GM12878 (cell line): Measurements from ENCODE around the gene CCDC39. TPM values are rescaled to one million over a fixed set of nuclear protein-coding genes. Genes with fewer than 3 reads are reported as not detected.

ENCODE experiments used
- ATAC-seq: fragments of 200-7000 bp; cut with Tn5 transposase; 3 replicates; pipeline ENCODE4 v1.9.1; 2020; ENCODE audit warnings: mild to moderate bottlenecking, moderate library complexity
- BruUV-seq: library from RNA; stranded (reverse); fragments of 400-500 nt; replicated peaks from 2 replicates; lab custom pipeline; 2021; lab: Mats Ljungman, UMichigan
- CTCF ChIA-PET: fragments of 300-600 bp; sonication (Branson Sonifier 250); formaldehyde crosslinking; extraction: SDS; loops from one replicate; lab custom pipeline; 2021; ENCODE audit warnings: inconsistent platforms; lab: Yijun Ruan, JAX
- POLR2A ChIA-PET: fragments of 350-600 bp; formaldehyde crosslinking; extraction: SDS; loops from one replicate; lab custom pipeline; 2021; ENCODE audit warnings: inconsistent platforms; lab: Charles Lee
- RAD21 ChIA-PET: fragments of 300-600 bp; sonication (Branson Sonifier 250); formaldehyde crosslinking; loops from one replicate; lab custom pipeline; 2023; ENCODE audit warnings: antibody characterized with exemption; ENCODE audit not compliant: unreplicated experiment; lab: Charles Lee
- SMC1A ChIA-PET: fragments of 300-600 bp; sonication (Branson Sonifier 250); formaldehyde crosslinking; loops from one replicate; lab custom pipeline; 2023; ENCODE audit not compliant: unreplicated experiment, uncharacterized antibody; lab: Charles Lee
- DNase-seq: peaks from one replicate; pipeline ENCODE4 v3.0.0-alpha.2; 2011; ENCODE audit warnings: low read depth, low spot score
- FAIRE-seq: peaks from 3 replicates; lab custom pipeline; 2011; peaks lifted over from hg19 to GRCh38; lab: Jason Lieb, UNC
- H2AFZ ChIP-seq: 2 replicates; pipeline ENCODE4 v1.6.0; 2011; ENCODE audit warnings: low read depth, low read length, control low read depth; ENCODE audit not compliant: control insufficient read depth
- H3K27ac ChIP-seq: 2 replicates; pipeline ENCODE4 v1.5.1; 2011; ENCODE audit warnings: control low read depth; ENCODE audit not compliant: control insufficient read depth, insufficient read depth
- H3K27me3 ChIP-seq, 2 experiments: replicated peaks in 1 of 2; 2 replicates each; pipeline versions ENCODE4 v1.6.0 to v1.6.1; 2011; ENCODE audit warnings: low read length in 1 of 2; ENCODE audit not compliant: control insufficient read depth in 2 of 2, insufficient read depth in 2 of 2
- H3K36me3 ChIP-seq, 2 experiments: 2 replicates each; pipeline ENCODE4 v1.5.1; 2011; ENCODE audit warnings: low read length in 1 of 2; ENCODE audit not compliant: control insufficient read depth in 2 of 2, insufficient read depth in 2 of 2
- H3K4me1 ChIP-seq: 2 replicates; pipeline ENCODE4 v1.6.1; 2011; ENCODE audit warnings: mild to moderate bottlenecking, low read length, moderate library complexity, mixed read lengths; ENCODE audit not compliant: control insufficient read depth, insufficient read depth
- H3K4me2 ChIP-seq: 2 replicates; pipeline ENCODE4 v1.6.0; 2011; ENCODE audit warnings: control low read depth; ENCODE audit not compliant: control insufficient read depth, insufficient read depth
- H3K4me3 ChIP-seq: fragments of 200-600 bp; sonication (generic); 2 replicates; pipeline ENCODE4 v1.5.1; 2016
- H3K79me2 ChIP-seq: 2 replicates; pipeline ENCODE4 v1.6.0; 2011; ENCODE audit warnings: low read length; ENCODE audit not compliant: control insufficient read depth, insufficient read depth
- H3K9ac ChIP-seq: 2 replicates; pipeline ENCODE4 v1.8.0; 2011; ENCODE audit warnings: low read length, control low read depth, mixed read lengths; ENCODE audit not compliant: control insufficient read depth, insufficient read depth
- H3K9me3 ChIP-seq: replicated peaks from 3 replicates; pipeline ENCODE4 v1.5.1; 2011; ENCODE audit warnings: mild to moderate bottlenecking, low read length; ENCODE audit not compliant: control insufficient read depth, insufficient read depth
- H4K20me1 ChIP-seq: 2 replicates; pipeline ENCODE4 v1.6.0; 2011; ENCODE audit not compliant: control insufficient read depth, insufficient read depth
- EGR1 ChIP-seq, 2 experiments: IDR thresholded peaks; 1 replicate in 1 of 2; 2 replicates in 1 of 2; pipeline ENCODE4 v1.6.1; 2011 to 2012; ENCODE audit warnings: low read depth in 2 of 2, low read length in 2 of 2, borderline replicate concordance in 1 of 2, mild to moderate bottlenecking in 1 of 2, moderate library complexity in 1 of 2
- EP300 ChIP-seq, 2 experiments: fragments of 150-350 bp in 1 of 2; IDR thresholded peaks; 2 replicates each; pipeline ENCODE4 v1.6.1; 2011 to 2012; ENCODE audit warnings: low read depth in 2 of 2, low read length in 2 of 2, borderline replicate concordance in 1 of 2, improper control_type of control experiment in 1 of 2, inconsistent platforms in 1 of 2; ENCODE audit not compliant: control insufficient read depth in 1 of 2
- FOXK2 ChIP-seq: fragments of 450-650 bp; IDR thresholded peaks from 2 replicates; pipeline ENCODE4 v1.6.1; 2017; ENCODE audit warnings: mild to moderate bottlenecking, moderate library complexity
- NR2C2 ChIP-seq: IDR thresholded peaks from 2 replicates; pipeline ENCODE4 v1.6.1; 2011; ENCODE audit warnings: borderline replicate concordance, low read depth; ENCODE audit not compliant: control insufficient read depth, insufficient read length
- POU2F2 ChIP-seq: IDR thresholded peaks from 3 replicates; pipeline ENCODE4 v1.6.1; 2011; ENCODE audit warnings: low read depth, mild to moderate bottlenecking, low read length, borderline replicate concordance
- ZNF217 ChIP-seq: fragments of 450-650 bp; IDR thresholded peaks from 2 replicates; pipeline ENCODE4 v1.6.1; 2017; ENCODE audit warnings: antibody characterized with exemption, mild to moderate bottlenecking
- WGBS: methylation state at CpG from one replicate; pipeline ENCODE4 v1.1.6; 2016; ENCODE audit warnings: low lambda C conversion rate; ENCODE audit not compliant: insufficient replicate concordance, insufficient coverage; ENCODE audit errors: missing lambda C conversion rate; 5-methylcytosine and 5-hydroxymethylcytosine counted together
- in situ Hi-C: fragments of 300-500 bp; cut with MboI; formaldehyde crosslinking; loops from 9 replicates; pipeline ENCODE4 v1.14.3; 2018; ENCODE audit warnings: mixed read lengths
- intact Hi-C: fragments of 100-400 bp; cut with micrococcal nuclease; formaldehyde crosslinking; loops from one replicate; pipeline ENCODE4 v1.14.2; 2022; ENCODE audit not compliant: unreplicated experiment
- polyA plus RNA-seq, 11 experiments: library from polyadenylated mRNA; depleted of rRNA in 4 of 11; unstranded in 6 of 11; stranded (reverse) in 5 of 11; fragments of >200 nt; fragmentation: Nextera tagmentation in 4 of 11; fragmentation: Illumina TruSeq in 1 of 11; extraction: Ambion mirVana in 4 of 11; extraction: Trizol in 1 of 11; gene quantifications; 1 replicate in 1 of 11; 2 replicates in 10 of 11; pipeline versions ENCODE4 v1.2.1 to v1.2.3, GENCODE V29; 2011 to 2016; ENCODE audit warnings: inconsistent platforms in 2 of 11, missing spikeins in 2 of 11, low read depth in 1 of 11
- total RNA-seq, 4 experiments: library from RNA; depleted of rRNA in 3 of 4; stranded (reverse); fragments of >200 nt in 3 of 4; fragmentation: Illumina TruSeq in 1 of 4; extraction: Trizol in 1 of 4; gene quantifications; 2 replicates each; pipeline versions ENCODE4 v1.2.1 to v1.2.3, GENCODE V29; 2013 to 2021
- TF ChIP-seq, protein P1 (sequence below): fragments of 450-650 bp; IDR thresholded peaks from 2 replicates; pipeline ENCODE4 v1.6.1; 2016; ENCODE audit warnings: mild to moderate bottlenecking
- TF ChIP-seq, protein P2 (sequence below): fragments of 450-650 bp; IDR thresholded peaks from 2 replicates; pipeline ENCODE4 v1.6.1; 2014; ENCODE audit warnings: mild to moderate bottlenecking
- TF ChIP-seq, protein P3 (sequence below), 3 experiments: IDR thresholded peaks in 2 of 3; conservative IDR thresholded peaks in 1 of 3; 2 replicates each; pipeline ENCODE4 v1.5.1; 2011; ENCODE audit warnings: low read depth in 3 of 3, low read length in 3 of 3, mild to moderate bottlenecking in 3 of 3, control low read depth in 2 of 3, moderate library complexity in 2 of 3, inconsistent platforms in 1 of 3, mixed read lengths in 1 of 3; ENCODE audit not compliant: control insufficient read depth in 2 of 3, insufficient read depth in 1 of 3; ENCODE audit errors: extremely low read depth in 1 of 3
- TF ChIP-seq, protein P4 (sequence below): IDR thresholded peaks from 2 replicates; pipeline ENCODE4 v1.6.1; 2011; ENCODE audit warnings: low read depth, mild to moderate bottlenecking, low read length, moderate library complexity, borderline replicate concordance; ENCODE audit errors: extremely low read depth
- TF ChIP-seq, protein P5 (sequence below): fragments of 450-650 bp; formaldehyde crosslinking; IDR thresholded peaks from 2 replicates; pipeline ENCODE4 v1.4.0; 2022; ENCODE audit warnings: mild to moderate bottlenecking, moderate library complexity
- TF ChIP-seq, protein P6 (sequence below): fragments of 450-650 bp; IDR thresholded peaks from 2 replicates; pipeline ENCODE4 v1.6.1; 2016; ENCODE audit warnings: mild to moderate bottlenecking

Gene CCDC39
- total and polyA plus RNA-seq, 10 of the 15 experiments (the other 5 are each of a cell fraction or from before 2014, with no cell fraction given), result 0.10 to 0.69 (median 0.31) TPM

DNA sequence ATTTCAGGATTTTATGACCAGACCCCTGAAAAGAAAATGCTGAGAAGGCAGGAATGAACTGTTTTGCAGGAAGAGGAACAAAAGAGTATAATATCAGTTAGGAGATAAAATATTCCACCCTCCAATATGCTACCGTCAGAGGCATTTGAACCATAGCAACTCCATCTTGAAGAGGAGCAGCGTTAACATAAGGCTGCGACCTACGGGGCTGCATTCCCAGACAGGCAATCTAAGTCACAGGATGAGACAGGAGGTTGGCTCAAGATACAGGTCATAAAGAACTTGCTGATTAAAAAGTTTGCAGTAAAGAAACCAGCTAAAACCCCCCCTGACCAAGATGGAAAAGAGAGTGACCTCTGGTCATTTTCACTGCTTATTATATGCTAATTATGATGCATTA is 22.9 kb downstream of the CCDC39 start:
- no TSS peak for BruUV-seq
- H3K4me3 ChIP-seq, result no peak overlapping the region
- H3K9ac ChIP-seq, result no peak overlapping the region
- no peak for FAIRE-seq
- WGBS, result 84% methylated on average over 4 of the region's 4 CpGs
- no peaks in the 10 kb centered on the region for H3K4me1 ChIP-seq
- no peak overlapping the region for H2AFZ ChIP-seq
- no peak overlapping the region for H3K27ac ChIP-seq
- POLR2A ChIA-PET, result no interaction called here
- no peaks in the 10 kb centered on the region for H3K27me3 ChIP-seq
- H3K4me2 ChIP-seq, result no peak overlapping the region
- RAD21 ChIA-PET, result no interaction called here
- no peaks in the 10 kb centered on the region for H3K79me2 ChIP-seq
- H3K36me3 ChIP-seq, result no peaks in the 10 kb centered on the region
- no peak for ATAC-seq
- intact Hi-C loops (no loop called here), in situ Hi-C loops (no loop called here)
- H3K9me3 ChIP-seq, result no peaks in the 10 kb centered on the region
- no peak for DNase-seq
- CTCF ChIA-PET, result no interaction called here
- SMC1A ChIA-PET, result no interaction called here
- H4K20me1 ChIP-seq, result no peaks in the 10 kb centered on the region
- TF ChIP-seq POU2F2, result no peak
- TF ChIP-seq EP300 (IDR thresholded peaks at IDR 0.05; ENCODE audit: borderline replicate concordance in 1 of 2, control insufficient read depth in 1 of 2, low read depth in 2 of 2, low read length in 2 of 2), result no peak
- TF ChIP-seq, protein P1, sequence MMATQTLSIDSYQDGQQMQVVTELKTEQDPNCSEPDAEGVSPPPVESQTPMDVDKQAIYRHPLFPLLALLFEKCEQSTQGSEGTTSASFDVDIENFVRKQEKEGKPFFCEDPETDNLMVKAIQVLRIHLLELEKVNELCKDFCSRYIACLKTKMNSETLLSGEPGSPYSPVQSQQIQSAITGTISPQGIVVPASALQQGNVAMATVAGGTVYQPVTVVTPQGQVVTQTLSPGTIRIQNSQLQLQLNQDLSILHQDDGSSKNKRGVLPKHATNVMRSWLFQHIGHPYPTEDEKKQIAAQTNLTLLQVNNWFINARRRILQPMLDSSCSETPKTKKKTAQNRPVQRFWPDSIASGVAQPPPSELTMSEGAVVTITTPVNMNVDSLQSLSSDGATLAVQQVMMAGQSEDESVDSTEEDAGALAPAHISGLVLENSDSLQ, result no peak
- TF ChIP-seq NR2C2, result no peak
- TF ChIP-seq ZNF217, result no peak
- TF ChIP-seq, protein P2, sequence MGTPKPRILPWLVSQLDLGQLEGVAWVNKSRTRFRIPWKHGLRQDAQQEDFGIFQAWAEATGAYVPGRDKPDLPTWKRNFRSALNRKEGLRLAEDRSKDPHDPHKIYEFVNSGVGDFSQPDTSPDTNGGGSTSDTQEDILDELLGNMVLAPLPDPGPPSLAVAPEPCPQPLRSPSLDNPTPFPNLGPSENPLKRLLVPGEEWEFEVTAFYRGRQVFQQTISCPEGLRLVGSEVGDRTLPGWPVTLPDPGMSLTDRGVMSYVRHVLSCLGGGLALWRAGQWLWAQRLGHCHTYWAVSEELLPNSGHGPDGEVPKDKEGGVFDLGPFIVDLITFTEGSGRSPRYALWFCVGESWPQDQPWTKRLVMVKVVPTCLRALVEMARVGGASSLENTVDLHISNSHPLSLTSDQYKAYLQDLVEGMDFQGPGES, result no peak
- TF ChIP-seq, protein P3, sequence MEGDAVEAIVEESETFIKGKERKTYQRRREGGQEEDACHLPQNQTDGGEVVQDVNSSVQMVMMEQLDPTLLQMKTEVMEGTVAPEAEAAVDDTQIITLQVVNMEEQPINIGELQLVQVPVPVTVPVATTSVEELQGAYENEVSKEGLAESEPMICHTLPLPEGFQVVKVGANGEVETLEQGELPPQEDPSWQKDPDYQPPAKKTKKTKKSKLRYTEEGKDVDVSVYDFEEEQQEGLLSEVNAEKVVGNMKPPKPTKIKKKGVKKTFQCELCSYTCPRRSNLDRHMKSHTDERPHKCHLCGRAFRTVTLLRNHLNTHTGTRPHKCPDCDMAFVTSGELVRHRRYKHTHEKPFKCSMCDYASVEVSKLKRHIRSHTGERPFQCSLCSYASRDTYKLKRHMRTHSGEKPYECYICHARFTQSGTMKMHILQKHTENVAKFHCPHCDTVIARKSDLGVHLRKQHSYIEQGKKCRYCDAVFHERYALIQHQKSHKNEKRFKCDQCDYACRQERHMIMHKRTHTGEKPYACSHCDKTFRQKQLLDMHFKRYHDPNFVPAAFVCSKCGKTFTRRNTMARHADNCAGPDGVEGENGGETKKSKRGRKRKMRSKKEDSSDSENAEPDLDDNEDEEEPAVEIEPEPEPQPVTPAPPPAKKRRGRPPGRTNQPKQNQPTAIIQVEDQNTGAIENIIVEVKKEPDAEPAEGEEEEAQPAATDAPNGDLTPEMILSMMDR (IDR thresholded peaks at IDR 0.05 in 2 of 3, conservative IDR thresholded peaks at IDR 0.05 in 1 of 3; ENCODE audit: control insufficient read depth in 2 of 3, extremely low read depth in 1 of 3, insufficient read depth in 1 of 3, low read depth in 3 of 3, low read length in 3 of 3), result no peak
- TF ChIP-seq, protein P4, sequence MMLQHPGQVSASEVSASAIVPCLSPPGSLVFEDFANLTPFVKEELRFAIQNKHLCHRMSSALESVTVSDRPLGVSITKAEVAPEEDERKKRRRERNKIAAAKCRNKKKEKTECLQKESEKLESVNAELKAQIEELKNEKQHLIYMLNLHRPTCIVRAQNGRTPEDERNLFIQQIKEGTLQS, result no peak
- no peak for TF ChIP-seq FOXK2
- TF ChIP-seq, protein P5, sequence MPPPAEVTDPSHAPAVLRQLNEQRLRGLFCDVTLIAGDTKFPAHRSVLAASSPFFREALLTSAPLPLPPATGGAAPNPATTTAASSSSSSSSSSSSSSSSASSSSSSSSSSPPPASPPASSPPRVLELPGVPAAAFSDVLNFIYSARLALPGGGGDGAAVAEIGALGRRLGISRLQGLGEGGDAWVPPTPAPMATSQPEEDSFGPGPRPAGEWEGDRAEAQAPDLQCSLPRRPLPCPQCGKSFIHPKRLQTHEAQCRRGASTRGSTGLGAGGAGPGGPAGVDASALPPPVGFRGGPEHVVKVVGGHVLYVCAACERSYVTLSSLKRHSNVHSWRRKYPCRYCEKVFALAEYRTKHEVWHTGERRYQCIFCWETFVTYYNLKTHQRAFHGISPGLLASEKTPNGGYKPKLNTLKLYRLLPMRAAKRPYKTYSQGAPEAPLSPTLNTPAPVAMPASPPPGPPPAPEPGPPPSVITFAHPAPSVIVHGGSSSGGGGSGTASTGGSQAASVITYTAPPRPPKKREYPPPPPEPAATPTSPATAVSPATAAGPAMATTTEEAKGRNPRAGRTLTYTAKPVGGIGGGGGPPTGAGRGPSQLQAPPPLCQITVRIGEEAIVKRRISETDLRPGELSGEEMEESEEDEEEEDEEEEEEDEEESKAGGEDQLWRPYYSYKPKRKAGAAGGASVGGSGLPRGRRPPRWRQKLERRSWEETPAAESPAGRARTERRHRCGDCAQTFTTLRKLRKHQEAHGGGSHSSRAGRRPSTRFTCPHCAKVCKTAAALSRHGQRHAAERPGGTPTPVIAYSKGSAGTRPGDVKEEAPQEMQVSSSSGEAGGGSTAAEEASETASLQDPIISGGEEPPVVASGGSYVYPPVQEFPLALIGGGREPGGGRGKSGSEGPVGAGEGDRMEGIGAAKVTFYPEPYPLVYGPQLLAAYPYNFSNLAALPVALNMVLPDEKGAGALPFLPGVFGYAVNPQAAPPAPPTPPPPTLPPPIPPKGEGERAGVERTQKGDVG (CRISPR knock-in tag), result no peak
- TF ChIP-seq EGR1 (IDR thresholded peaks at IDR 0.05; ENCODE audit: borderline replicate concordance in 1 of 2, low read depth in 2 of 2, low read length in 2 of 2), result no peak
- TF ChIP-seq, protein P6, sequence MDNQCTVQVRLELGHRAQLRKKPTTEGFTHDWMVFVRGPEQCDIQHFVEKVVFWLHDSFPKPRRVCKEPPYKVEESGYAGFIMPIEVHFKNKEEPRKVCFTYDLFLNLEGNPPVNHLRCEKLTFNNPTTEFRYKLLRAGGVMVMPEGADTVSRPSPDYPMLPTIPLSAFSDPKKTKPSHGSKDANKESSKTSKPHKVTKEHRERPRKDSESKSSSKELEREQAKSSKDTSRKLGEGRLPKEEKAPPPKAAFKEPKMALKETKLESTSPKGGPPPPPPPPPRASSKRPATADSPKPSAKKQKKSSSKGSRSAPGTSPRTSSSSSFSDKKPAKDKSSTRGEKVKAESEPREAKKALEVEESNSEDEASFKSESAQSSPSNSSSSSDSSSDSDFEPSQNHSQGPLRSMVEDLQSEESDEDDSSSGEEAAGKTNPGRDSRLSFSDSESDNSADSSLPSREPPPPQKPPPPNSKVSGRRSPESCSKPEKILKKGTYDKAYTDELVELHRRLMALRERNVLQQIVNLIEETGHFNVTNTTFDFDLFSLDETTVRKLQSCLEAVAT, result no peak
